Liver (tissue), 9 donors: Measurements from ENCODE around the gene KIRREL3. TPM values are rescaled to one million over a fixed set of nuclear protein-coding genes. Genes with fewer than 3 reads are reported as not detected.

Experiments used
- DNase-seq: peaks from one replicate; pipeline ENCODE4 v3.0.0-alpha.2; 2017; ENCODE audit warnings: low spot score
- H3K27ac ChIP-seq, 2 donors: one replicate each; pipeline ENCODE4 v1.7.0; 2013; ENCODE audit warnings: inconsistent platforms in 2 of 2, low read length in 2 of 2, control low read depth in 1 of 2, low read depth in 1 of 2, mild to moderate bottlenecking in 1 of 2
- H3K27me3 ChIP-seq, 4 donors: one replicate each; pipeline versions ENCODE4 v1.6.1 to v1.7.0; 2013; ENCODE audit warnings: low read length in 3 of 4, inconsistent platforms in 1 of 4, mild to moderate bottlenecking in 1 of 4, moderate library complexity in 1 of 4; ENCODE audit not compliant: control insufficient read depth in 4 of 4, insufficient read depth in 4 of 4
- H3K36me3 ChIP-seq, 4 donors: one replicate each; pipeline versions ENCODE4 v1.6.1 to v1.7.0; 2013; ENCODE audit warnings: low read length in 3 of 4, mild to moderate bottlenecking in 3 of 4, low read depth in 1 of 4, moderate library complexity in 1 of 4; ENCODE audit not compliant: control insufficient read depth in 4 of 4, insufficient read depth in 3 of 4
- H3K4me1 ChIP-seq, 4 donors: one replicate each; pipeline versions ENCODE4 v1.6.1 to v1.7.0; 2013; ENCODE audit warnings: low read length in 3 of 4, mild to moderate bottlenecking in 3 of 4, moderate library complexity in 1 of 4; ENCODE audit not compliant: control insufficient read depth in 4 of 4, insufficient read depth in 4 of 4
- H3K4me3 ChIP-seq, 3 donors: one replicate each; pipeline versions ENCODE4 v1.6.1 to v1.7.0; 2013; ENCODE audit warnings: low read length in 3 of 3, control low read depth in 1 of 3, low read depth in 1 of 3, mild to moderate bottlenecking in 1 of 3
- H3K9ac ChIP-seq, 2 donors: one replicate each; pipeline ENCODE4 v1.7.0; 2013; ENCODE audit warnings: low read length in 2 of 2, mild to moderate bottlenecking in 2 of 2, moderate library complexity in 2 of 2, control low read depth in 1 of 2, low read depth in 1 of 2
- H3K9me3 ChIP-seq, 4 donors: one replicate each; pipeline versions ENCODE4 v1.6.1 to v1.7.0; 2013; ENCODE audit warnings: low read length in 3 of 4; ENCODE audit not compliant: control insufficient read depth in 4 of 4
- CTCF ChIP-seq: fragments of 150-350 bp; IDR thresholded peaks from 2 replicates; pipeline ENCODE4 v1.5.1; 2017; ENCODE audit warnings: improper control_type of control experiment, low read depth, low read length; ENCODE audit not compliant: missing input control
- EGR1 ChIP-seq, 2 donors: IDR thresholded peaks; 2 replicates each; pipeline ENCODE4 v1.6.1; 2016 to 2018; ENCODE audit warnings: antibody characterized with exemption in 2 of 2, low read depth in 2 of 2
- FOXA1 ChIP-seq: IDR thresholded peaks from 2 replicates; pipeline ENCODE4 v1.6.1; 2016; ENCODE audit warnings: antibody characterized with exemption
- FOXA2 ChIP-seq: IDR thresholded peaks from 2 replicates; pipeline ENCODE4 v1.6.1; 2016; ENCODE audit warnings: antibody characterized with exemption
- GABPA ChIP-seq, 2 donors: IDR thresholded peaks in 1 of 2; conservative IDR thresholded peaks in 1 of 2; 2 replicates each; pipeline ENCODE4 v1.6.1; 2016; ENCODE audit warnings: antibody characterized with exemption in 2 of 2, mild to moderate bottlenecking in 1 of 2, moderate library complexity in 1 of 2
- HNF4A ChIP-seq, 2 donors: conservative IDR thresholded peaks; 2 replicates each; pipeline ENCODE4 v1.6.1; 2016; ENCODE audit warnings: antibody characterized with exemption in 2 of 2, mild to moderate bottlenecking in 2 of 2
- HNF4G ChIP-seq: IDR thresholded peaks from 2 replicates; pipeline ENCODE4 v1.6.1; 2016; ENCODE audit warnings: antibody characterized with exemption
- JUND ChIP-seq, 2 donors: IDR thresholded peaks; 2 replicates each; pipeline ENCODE4 v1.6.1; 2016; ENCODE audit warnings: antibody characterized with exemption in 2 of 2
- NR2F2 ChIP-seq: IDR thresholded peaks from 2 replicates; pipeline ENCODE4 v1.6.1; 2016; ENCODE audit warnings: antibody characterized with exemption
- RAD21 ChIP-seq, 2 donors: IDR thresholded peaks; 2 replicates each; pipeline ENCODE4 v1.6.1; 2016; ENCODE audit warnings: antibody characterized with exemption in 2 of 2, mild to moderate bottlenecking in 2 of 2
- RXRA ChIP-seq, 2 donors: IDR thresholded peaks; 2 replicates each; pipeline ENCODE4 v1.6.1; 2017 to 2018; ENCODE audit warnings: antibody characterized with exemption in 2 of 2, mild to moderate bottlenecking in 1 of 2
- SP1 ChIP-seq: IDR thresholded peaks from 2 replicates; pipeline ENCODE4 v1.6.1; 2018; ENCODE audit warnings: antibody characterized with exemption, mild to moderate bottlenecking
- TAF1 ChIP-seq: conservative IDR thresholded peaks from 2 replicates; pipeline ENCODE4 v1.6.1; 2016; ENCODE audit warnings: antibody characterized with exemption, mild to moderate bottlenecking
- YY1 ChIP-seq: IDR thresholded peaks from 2 replicates; pipeline ENCODE4 v1.6.1; 2016; ENCODE audit warnings: antibody characterized with exemption, mild to moderate bottlenecking
- WGBS: extraction: QIAGEN DNeasy Blood & Tissue Kit; methylation state at CpG from one replicate; pipeline ENCODE4 v1.1.7; 2013; 5-methylcytosine and 5-hydroxymethylcytosine counted together
- polyA plus RNA-seq, 2 donors: library from polyadenylated mRNA; stranded (reverse) in 1 of 2; unstranded in 1 of 2; fragments of 200-250 nt in 1 of 2; fragments of >200 nt in 1 of 2; fragmentation: Nextera tagmentation in 1 of 2; extraction: Ambion mirVana in 1 of 2; gene quantifications; one replicate each; pipeline versions ENCODE4 v1.2.1 to v1.2.3, GENCODE V29; 2013 to 2015
- total RNA-seq, 2 donors: library from RNA; depleted of rRNA; stranded (reverse); fragments of >200 nt; gene quantifications; one replicate each; pipeline ENCODE4 v1.2.3, GENCODE V29; 2014
- TF ChIP-seq, protein P1 (sequence below): IDR thresholded peaks from 2 replicates; pipeline ENCODE4 v1.6.1; 2016; ENCODE audit warnings: antibody characterized with exemption, mild to moderate bottlenecking
- TF ChIP-seq, protein P2 (sequence below): IDR thresholded peaks from 2 replicates; pipeline ENCODE4 v1.6.1; 2016; ENCODE audit warnings: antibody characterized with exemption
- TF ChIP-seq, protein P3 (sequence below): IDR thresholded peaks from 2 replicates; pipeline ENCODE4 v1.6.1; 2016; ENCODE audit warnings: antibody characterized with exemption
- TF ChIP-seq, protein P4 (sequence below): IDR thresholded peaks from 2 replicates; pipeline ENCODE4 v1.6.1; 2016; ENCODE audit warnings: antibody characterized with exemption
- donor health status: healthy.
- donor health status: healthy.
- donor health status: healthy.
- donor health status: healthy.
- donor health status: healthy.

The KIRREL3 gene
- total and polyA plus RNA-seq, 4 donors: 0.03 to 0.29 (median 0.08) TPM; not detected in 1

DNA sequence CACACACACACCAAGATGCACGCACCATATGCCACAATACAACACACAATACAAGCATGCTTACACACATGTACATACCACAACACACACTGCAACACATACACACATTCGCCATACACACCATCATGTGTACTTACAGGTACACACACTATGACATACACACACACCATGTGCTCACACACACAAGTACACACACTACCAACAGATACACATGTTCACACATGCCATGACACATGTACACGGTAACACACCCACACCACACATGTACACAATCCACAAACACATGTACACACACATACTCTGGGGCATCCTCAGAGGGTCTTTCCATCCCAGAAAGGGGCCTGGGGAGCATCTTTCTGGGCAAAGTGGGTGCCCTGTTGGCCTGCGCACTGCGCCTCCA, 562.8 kb downstream of the KIRREL3 start:
- TF ChIP-seq YY1 (no peak), GABPA (IDR thresholded peaks at IDR 0.05 in 1 of 2, conservative IDR thresholded peaks at IDR 0.05 in 1 of 2) (no peak), SP1 (no peak), EGR1 (IDR thresholded peaks at IDR 0.05; ENCODE audit: low read depth in 2 of 2) (no peak), HNF4G (no peak), RXRA (IDR thresholded peaks at IDR 0.05) (no peak), JUND (IDR thresholded peaks at IDR 0.05) (no peak), FOXA2 (no peak), HNF4A (conservative IDR thresholded peaks at IDR 0.05) (no peak), CTCF (no peak), NR2F2 (no peak), TAF1 (no peak), RAD21 (IDR thresholded peaks at IDR 0.05) (no peak), FOXA1 (no peak)
- TF ChIP-seq, protein P1, sequence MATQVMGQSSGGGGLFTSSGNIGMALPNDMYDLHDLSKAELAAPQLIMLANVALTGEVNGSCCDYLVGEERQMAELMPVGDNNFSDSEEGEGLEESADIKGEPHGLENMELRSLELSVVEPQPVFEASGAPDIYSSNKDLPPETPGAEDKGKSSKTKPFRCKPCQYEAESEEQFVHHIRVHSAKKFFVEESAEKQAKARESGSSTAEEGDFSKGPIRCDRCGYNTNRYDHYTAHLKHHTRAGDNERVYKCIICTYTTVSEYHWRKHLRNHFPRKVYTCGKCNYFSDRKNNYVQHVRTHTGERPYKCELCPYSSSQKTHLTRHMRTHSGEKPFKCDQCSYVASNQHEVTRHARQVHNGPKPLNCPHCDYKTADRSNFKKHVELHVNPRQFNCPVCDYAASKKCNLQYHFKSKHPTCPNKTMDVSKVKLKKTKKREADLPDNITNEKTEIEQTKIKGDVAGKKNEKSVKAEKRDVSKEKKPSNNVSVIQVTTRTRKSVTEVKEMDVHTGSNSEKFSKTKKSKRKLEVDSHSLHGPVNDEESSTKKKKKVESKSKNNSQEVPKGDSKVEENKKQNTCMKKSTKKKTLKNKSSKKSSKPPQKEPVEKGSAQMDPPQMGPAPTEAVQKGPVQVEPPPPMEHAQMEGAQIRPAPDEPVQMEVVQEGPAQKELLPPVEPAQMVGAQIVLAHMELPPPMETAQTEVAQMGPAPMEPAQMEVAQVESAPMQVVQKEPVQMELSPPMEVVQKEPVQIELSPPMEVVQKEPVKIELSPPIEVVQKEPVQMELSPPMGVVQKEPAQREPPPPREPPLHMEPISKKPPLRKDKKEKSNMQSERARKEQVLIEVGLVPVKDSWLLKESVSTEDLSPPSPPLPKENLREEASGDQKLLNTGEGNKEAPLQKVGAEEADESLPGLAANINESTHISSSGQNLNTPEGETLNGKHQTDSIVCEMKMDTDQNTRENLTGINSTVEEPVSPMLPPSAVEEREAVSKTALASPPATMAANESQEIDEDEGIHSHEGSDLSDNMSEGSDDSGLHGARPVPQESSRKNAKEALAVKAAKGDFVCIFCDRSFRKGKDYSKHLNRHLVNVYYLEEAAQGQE: no peak
- TF ChIP-seq, protein P2, sequence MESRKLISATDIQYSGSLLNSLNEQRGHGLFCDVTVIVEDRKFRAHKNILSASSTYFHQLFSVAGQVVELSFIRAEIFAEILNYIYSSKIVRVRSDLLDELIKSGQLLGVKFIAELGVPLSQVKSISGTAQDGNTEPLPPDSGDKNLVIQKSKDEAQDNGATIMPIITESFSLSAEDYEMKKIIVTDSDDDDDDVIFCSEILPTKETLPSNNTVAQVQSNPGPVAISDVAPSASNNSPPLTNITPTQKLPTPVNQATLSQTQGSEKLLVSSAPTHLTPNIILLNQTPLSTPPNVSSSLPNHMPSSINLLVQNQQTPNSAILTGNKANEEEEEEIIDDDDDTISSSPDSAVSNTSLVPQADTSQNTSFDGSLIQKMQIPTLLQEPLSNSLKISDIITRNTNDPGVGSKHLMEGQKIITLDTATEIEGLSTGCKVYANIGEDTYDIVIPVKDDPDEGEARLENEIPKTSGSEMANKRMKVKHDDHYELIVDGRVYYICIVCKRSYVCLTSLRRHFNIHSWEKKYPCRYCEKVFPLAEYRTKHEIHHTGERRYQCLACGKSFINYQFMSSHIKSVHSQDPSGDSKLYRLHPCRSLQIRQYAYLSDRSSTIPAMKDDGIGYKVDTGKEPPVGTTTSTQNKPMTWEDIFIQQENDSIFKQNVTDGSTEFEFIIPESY: no peak
- TF ChIP-seq, protein P3, sequence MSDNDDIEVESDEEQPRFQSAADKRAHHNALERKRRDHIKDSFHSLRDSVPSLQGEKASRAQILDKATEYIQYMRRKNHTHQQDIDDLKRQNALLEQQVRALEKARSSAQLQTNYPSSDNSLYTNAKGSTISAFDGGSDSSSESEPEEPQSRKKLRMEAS: no peak
- TF ChIP-seq, protein P4, sequence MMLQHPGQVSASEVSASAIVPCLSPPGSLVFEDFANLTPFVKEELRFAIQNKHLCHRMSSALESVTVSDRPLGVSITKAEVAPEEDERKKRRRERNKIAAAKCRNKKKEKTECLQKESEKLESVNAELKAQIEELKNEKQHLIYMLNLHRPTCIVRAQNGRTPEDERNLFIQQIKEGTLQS: no peak
- H3K4me3 ChIP-seq: no peak overlapping the region

More for the DNA sequence above, 562.8 kb downstream of the KIRREL3 start:
- 97% methylated on average over 5 of the region's 5 CpGs for WGBS
- no peak overlapping the region for H3K9ac ChIP-seq
- H3K4me1 ChIP-seq: peaks cover 2 to 6% (median 4%) of the 10 kb centered on the region in 4 donors
- peaks cover 0 to 8% (median 0%) of the 10 kb centered on the region in 4 donors for H3K27me3 ChIP-seq
- H3K36me3 ChIP-seq: no peaks in the 10 kb centered on the region
- H3K9me3 ChIP-seq: no peaks in the 10 kb centered on the region
- DNase-seq: no peak
- no peak overlapping the region for H3K27ac ChIP-seq
